ENCODE data around the gene PHC2.

The PHC2 gene

DNA sequence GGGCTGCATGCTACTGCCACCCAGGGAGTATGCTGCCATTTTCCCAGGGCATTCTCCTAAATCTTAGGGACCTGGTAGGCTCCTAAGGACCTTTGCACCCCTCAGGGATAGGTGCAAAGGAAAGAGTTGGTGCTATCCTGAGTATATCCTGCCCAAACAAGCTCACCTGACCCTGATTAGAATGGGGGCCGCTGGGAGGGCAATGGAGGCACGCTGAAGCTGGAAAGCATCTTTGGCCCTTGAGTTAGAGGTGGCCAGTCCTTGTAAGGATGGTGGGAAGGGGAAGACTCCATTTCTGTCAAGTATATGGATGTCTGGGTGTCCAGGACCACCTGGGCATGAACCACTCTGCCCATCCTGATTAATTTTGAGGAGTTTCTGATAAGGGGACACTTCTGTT lies 61.1 kb downstream of the PHC2 start:
- TF ChIP-seq ZNF8 (CRISPR knock-in tag; IDR thresholded peaks at IDR 0.05) (no peak), ZNF70 (CRISPR knock-in tag; IDR thresholded peaks at IDR 0.05) (no peak), TCF4 (CRISPR knock-in tag; IDR thresholded peaks at IDR 0.05; ENCODE audit: borderline replicate concordance) (no peak), TSHZ2 (CRISPR knock-in tag; IDR thresholded peaks at IDR 0.05) (no peak), ZFP3 (CRISPR knock-in tag; IDR thresholded peaks at IDR 0.05) (no peak), CSRNP3 (CRISPR knock-in tag; IDR thresholded peaks at IDR 0.05) (no peak), SNAI2 (CRISPR knock-in tag; IDR thresholded peaks at IDR 0.05) (no peak), RARB (CRISPR knock-in tag; IDR thresholded peaks at IDR 0.05) (no peak), ESRRG (CRISPR knock-in tag; IDR thresholded peaks at IDR 0.05) (no peak), OSR1 (CRISPR knock-in tag; IDR thresholded peaks at IDR 0.05) (no peak), ZC3H10 (CRISPR knock-in tag; IDR thresholded peaks at IDR 0.05) (no peak), TOX (CRISPR knock-in tag; IDR thresholded peaks at IDR 0.05; ENCODE audit: borderline replicate concordance) (no peak), CSDC2 (CRISPR knock-in tag; IDR thresholded peaks at IDR 0.05) (no peak), BACH2 (CRISPR knock-in tag; IDR thresholded peaks at IDR 0.05; ENCODE audit: borderline replicate concordance) (no peak), ARNTL (CRISPR knock-in tag; IDR thresholded peaks at IDR 0.05; ENCODE audit: borderline replicate concordance, low read depth) (no peak), PPARA (CRISPR knock-in tag; IDR thresholded peaks at IDR 0.05; ENCODE audit: borderline replicate concordance) (no peak), GLIS3 (CRISPR knock-in tag; IDR thresholded peaks at IDR 0.05) (no peak)
- TF ChIP-seq, protein P1, sequence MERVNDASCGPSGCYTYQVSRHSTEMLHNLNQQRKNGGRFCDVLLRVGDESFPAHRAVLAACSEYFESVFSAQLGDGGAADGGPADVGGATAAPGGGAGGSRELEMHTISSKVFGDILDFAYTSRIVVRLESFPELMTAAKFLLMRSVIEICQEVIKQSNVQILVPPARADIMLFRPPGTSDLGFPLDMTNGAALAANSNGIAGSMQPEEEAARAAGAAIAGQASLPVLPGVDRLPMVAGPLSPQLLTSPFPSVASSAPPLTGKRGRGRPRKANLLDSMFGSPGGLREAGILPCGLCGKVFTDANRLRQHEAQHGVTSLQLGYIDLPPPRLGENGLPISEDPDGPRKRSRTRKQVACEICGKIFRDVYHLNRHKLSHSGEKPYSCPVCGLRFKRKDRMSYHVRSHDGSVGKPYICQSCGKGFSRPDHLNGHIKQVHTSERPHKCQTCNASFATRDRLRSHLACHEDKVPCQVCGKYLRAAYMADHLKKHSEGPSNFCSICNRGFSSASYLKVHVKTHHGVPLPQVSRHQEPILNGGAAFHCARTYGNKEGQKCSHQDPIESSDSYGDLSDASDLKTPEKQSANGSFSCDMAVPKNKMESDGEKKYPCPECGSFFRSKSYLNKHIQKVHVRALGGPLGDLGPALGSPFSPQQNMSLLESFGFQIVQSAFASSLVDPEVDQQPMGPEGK (CRISPR knock-in tag; IDR thresholded peaks at IDR 0.05; ENCODE audit: borderline replicate concordance), result no peak
- TF ChIP-seq, protein P2, sequence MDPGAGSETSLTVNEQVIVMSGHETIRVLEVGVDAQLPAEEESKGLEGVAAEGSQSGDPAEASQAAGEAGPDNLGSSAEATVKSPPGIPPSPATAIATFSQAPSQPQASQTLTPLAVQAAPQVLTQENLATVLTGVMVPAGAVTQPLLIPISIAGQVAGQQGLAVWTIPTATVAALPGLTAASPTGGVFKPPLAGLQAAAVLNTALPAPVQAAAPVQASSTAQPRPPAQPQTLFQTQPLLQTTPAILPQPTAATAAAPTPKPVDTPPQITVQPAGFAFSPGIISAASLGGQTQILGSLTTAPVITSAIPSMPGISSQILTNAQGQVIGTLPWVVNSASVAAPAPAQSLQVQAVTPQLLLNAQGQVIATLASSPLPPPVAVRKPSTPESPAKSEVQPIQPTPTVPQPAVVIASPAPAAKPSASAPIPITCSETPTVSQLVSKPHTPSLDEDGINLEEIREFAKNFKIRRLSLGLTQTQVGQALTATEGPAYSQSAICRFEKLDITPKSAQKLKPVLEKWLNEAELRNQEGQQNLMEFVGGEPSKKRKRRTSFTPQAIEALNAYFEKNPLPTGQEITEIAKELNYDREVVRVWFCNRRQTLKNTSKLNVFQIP (CRISPR knock-in tag; IDR thresholded peaks at IDR 0.05; ENCODE audit: borderline replicate concordance, low read depth), result no peak
- TF ChIP-seq, protein P3, sequence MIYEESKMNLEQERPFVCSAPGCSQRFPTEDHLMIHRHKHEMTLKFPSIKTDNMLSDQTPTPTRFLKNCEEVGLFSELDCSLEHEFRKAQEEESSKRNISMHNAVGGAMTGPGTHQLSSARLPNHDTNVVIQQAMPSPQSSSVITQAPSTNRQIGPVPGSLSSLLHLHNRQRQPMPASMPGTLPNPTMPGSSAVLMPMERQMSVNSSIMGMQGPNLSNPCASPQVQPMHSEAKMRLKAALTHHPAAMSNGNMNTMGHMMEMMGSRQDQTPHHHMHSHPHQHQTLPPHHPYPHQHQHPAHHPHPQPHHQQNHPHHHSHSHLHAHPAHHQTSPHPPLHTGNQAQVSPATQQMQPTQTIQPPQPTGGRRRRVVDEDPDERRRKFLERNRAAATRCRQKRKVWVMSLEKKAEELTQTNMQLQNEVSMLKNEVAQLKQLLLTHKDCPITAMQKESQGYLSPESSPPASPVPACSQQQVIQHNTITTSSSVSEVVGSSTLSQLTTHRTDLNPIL (CRISPR knock-in tag; IDR thresholded peaks at IDR 0.05; ENCODE audit: low read depth), result no peak
- ATAC-seq, result no peak

DNA sequence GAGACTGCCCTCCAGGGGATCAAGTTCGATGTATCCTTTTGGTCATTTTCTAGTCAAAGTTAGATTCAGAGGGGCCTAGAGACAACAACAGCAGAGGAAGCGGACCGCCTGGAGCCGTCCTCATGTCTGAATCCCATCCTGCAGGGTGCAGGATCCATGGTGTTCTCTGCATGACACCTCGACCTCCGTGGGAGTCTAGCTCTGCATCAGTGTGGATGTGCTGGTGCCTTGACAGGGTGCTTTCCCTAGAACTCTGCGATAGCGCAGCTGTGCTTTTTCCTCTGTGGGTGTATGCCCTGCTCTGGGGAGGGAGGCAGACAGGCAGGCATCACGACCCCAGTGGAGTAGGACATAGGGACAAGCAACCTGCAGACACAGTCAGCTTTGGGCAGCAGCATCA lies 61.8 kb downstream of the PHC2 start:
- TF ChIP-seq ZNF8 (CRISPR knock-in tag; IDR thresholded peaks at IDR 0.05) (no peak), ZFP3 (CRISPR knock-in tag; IDR thresholded peaks at IDR 0.05) (no peak), BACH2 (CRISPR knock-in tag; IDR thresholded peaks at IDR 0.05; ENCODE audit: borderline replicate concordance) (no peak), ZC3H10 (CRISPR knock-in tag; IDR thresholded peaks at IDR 0.05) (no peak), ESRRG (CRISPR knock-in tag; IDR thresholded peaks at IDR 0.05) (no peak), GLIS3 (CRISPR knock-in tag; IDR thresholded peaks at IDR 0.05) (no peak), CSDC2 (CRISPR knock-in tag; IDR thresholded peaks at IDR 0.05) (no peak), PPARA (CRISPR knock-in tag; IDR thresholded peaks at IDR 0.05; ENCODE audit: borderline replicate concordance) (no peak), ZFP30 (CRISPR knock-in tag; IDR thresholded peaks at IDR 0.05) (no peak), ARNTL (CRISPR knock-in tag; IDR thresholded peaks at IDR 0.05; ENCODE audit: borderline replicate concordance, low read depth) (no peak), TCF4 (CRISPR knock-in tag; IDR thresholded peaks at IDR 0.05; ENCODE audit: borderline replicate concordance) (no peak), RARB (CRISPR knock-in tag; IDR thresholded peaks at IDR 0.05) (no peak), ZNF70 (CRISPR knock-in tag; IDR thresholded peaks at IDR 0.05) (no peak), OSR1 (CRISPR knock-in tag; IDR thresholded peaks at IDR 0.05) (no peak), CSRNP3 (CRISPR knock-in tag; IDR thresholded peaks at IDR 0.05) (no peak)
- TF ChIP-seq, protein P3 (CRISPR knock-in tag; IDR thresholded peaks at IDR 0.05; ENCODE audit: low read depth), result no peak
- TF ChIP-seq, protein P1 (CRISPR knock-in tag; IDR thresholded peaks at IDR 0.05; ENCODE audit: borderline replicate concordance), result no peak
- TF ChIP-seq, protein P2 (CRISPR knock-in tag; IDR thresholded peaks at IDR 0.05; ENCODE audit: borderline replicate concordance, low read depth), result no peak
- ATAC-seq, result no peak
